ENCODE data around the gene SGMS1.

Gene SGMS1

DNA sequence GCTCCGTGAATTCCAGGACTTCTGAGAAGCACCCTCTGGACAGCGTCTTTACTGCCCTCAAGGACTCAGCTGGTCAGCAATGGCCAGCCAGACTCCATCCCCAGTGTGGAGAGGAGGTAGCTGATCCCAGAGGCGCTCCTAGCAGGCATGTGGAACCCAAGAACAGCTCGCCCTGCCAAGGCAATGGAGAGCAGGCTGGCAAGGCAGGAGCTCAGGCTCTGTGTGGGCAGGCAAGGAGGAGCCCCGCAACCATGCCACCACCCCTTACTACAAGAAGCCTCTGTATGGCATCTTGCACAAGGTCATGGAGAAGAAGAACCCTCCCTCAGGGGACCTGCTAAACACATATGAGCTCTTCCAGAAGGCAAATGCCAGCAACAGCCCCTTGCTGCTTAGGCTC is 34.4 kb upstream of the SGMS1 start:
- Mint-ChIP-seq H3K4me1 (no peaks in the 10 kb centered on the region), H3K27ac (no peak overlapping the region)
- TF ChIP-seq, protein P1, sequence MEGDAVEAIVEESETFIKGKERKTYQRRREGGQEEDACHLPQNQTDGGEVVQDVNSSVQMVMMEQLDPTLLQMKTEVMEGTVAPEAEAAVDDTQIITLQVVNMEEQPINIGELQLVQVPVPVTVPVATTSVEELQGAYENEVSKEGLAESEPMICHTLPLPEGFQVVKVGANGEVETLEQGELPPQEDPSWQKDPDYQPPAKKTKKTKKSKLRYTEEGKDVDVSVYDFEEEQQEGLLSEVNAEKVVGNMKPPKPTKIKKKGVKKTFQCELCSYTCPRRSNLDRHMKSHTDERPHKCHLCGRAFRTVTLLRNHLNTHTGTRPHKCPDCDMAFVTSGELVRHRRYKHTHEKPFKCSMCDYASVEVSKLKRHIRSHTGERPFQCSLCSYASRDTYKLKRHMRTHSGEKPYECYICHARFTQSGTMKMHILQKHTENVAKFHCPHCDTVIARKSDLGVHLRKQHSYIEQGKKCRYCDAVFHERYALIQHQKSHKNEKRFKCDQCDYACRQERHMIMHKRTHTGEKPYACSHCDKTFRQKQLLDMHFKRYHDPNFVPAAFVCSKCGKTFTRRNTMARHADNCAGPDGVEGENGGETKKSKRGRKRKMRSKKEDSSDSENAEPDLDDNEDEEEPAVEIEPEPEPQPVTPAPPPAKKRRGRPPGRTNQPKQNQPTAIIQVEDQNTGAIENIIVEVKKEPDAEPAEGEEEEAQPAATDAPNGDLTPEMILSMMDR (IDR thresholded peaks at IDR 0.05; ENCODE audit: unreplicated experiment in 3 of 3), result no peak

DNA sequence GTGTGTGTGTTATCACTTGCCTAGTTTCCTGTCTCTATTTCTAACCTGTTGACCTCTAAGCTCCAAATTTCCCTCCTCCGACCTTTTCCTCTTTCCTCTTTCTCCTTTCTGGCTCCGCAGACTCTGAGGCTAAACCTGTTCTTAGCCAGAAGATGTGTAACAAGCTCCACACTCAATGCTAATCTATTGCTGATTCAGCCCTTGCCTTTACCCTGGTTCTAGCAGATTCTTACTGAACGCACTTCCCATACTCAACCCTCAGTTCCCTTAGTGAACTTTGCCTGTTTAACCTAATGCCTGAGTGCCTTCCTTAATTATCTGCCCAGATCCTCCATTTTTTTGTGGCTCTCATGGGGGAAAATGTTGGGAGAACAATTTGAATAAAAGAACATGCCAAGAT is 30.0 kb upstream of the SGMS1 start:
- TF ChIP-seq, protein P1 (IDR thresholded peaks at IDR 0.05; ENCODE audit: unreplicated experiment in 3 of 3), result no peak
- H3K36me3 Mint-ChIP-seq (ENCODE audit: low read depth), result no peaks in the 10 kb centered on the region
- H3K4me1 Mint-ChIP-seq, result no peaks in the 10 kb centered on the region
- H3K9me3 Mint-ChIP-seq, result no peaks in the 10 kb centered on the region
- H3K27me3 Mint-ChIP-seq (ENCODE audit: low read depth), result no peaks in the 10 kb centered on the region
- no peak overlapping the region for H3K4me3 Mint-ChIP-seq
- peak overlapping the region in 1 of 3 experiments; percentile 0 for H3K27ac Mint-ChIP-seq

More for the DNA sequence above, 34.4 kb upstream of the SGMS1 start:
- no peaks in the 10 kb centered on the region for H3K9me3 Mint-ChIP-seq
- H3K4me3 Mint-ChIP-seq, result no peak overlapping the region
- H3K36me3 Mint-ChIP-seq (ENCODE audit: low read depth), result no peaks in the 10 kb centered on the region
- no peaks in the 10 kb centered on the region for H3K27me3 Mint-ChIP-seq (ENCODE audit: low read depth)

DNA sequence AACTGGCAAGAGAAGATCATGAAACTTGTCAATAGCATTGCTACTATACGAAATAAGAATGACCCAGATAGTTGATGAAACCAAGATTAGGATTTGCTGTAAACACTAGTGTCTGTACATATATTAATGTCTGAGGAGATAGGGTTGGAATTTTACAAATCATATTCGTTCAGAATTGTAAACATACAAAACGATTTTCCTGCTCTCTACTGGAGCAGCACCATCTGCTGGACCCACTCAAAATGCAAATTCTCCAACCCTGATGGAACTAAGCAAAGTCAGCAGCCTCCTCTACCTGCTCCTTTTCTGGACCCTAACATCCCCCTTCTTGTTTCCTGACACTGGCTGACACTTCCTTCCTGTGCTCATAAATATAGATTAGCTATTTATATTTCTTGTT is 29.4 kb upstream of the SGMS1 start:
- TF ChIP-seq, protein P1 (IDR thresholded peaks at IDR 0.05; ENCODE audit: unreplicated experiment in 3 of 3), result peak; percentile 43 to 58 (median 49)
- no peaks in the 10 kb centered on the region for H3K36me3 Mint-ChIP-seq (ENCODE audit: low read depth)
- H3K4me3 Mint-ChIP-seq, result no peak overlapping the region
- H3K4me1 Mint-ChIP-seq, result no peaks in the 10 kb centered on the region
- no peak overlapping the region for H3K27ac Mint-ChIP-seq
- no peaks in the 10 kb centered on the region for H3K9me3 Mint-ChIP-seq
- H3K27me3 Mint-ChIP-seq (ENCODE audit: low read depth), result peaks cover under 1% of the 10 kb centered on the region

DNA sequence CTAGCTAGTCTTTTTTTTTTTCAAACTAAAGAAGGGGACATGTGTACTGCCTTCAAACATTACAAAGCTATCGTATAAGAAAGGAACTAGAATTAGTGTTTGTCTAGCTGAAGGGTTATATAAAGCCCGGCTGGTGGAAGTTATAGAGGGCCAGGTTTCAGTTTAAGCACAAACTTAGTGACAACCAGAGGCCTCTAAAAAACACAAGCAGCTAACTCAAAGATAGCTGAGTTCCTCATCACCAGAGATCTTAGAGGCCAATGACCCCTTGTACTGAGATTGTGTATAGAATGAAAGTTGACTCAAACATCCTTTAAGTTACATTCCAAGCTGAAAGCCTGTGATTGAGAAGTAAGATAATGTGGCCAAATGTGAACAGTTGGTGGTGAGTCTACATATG is 28.1 kb upstream of the SGMS1 start:
- Mint-ChIP-seq H3K27ac (no peak overlapping the region), H3K27me3 (ENCODE audit: low read depth) (peaks cover 5% of the 10 kb centered on the region), H3K9me3 (no peaks in the 10 kb centered on the region), H3K36me3 (ENCODE audit: low read depth) (no peaks in the 10 kb centered on the region), H3K4me1 (no peaks in the 10 kb centered on the region), H3K4me3 (no peak overlapping the region)
- TF ChIP-seq, protein P1 (IDR thresholded peaks at IDR 0.05; ENCODE audit: unreplicated experiment in 3 of 3), result no peak

DNA sequence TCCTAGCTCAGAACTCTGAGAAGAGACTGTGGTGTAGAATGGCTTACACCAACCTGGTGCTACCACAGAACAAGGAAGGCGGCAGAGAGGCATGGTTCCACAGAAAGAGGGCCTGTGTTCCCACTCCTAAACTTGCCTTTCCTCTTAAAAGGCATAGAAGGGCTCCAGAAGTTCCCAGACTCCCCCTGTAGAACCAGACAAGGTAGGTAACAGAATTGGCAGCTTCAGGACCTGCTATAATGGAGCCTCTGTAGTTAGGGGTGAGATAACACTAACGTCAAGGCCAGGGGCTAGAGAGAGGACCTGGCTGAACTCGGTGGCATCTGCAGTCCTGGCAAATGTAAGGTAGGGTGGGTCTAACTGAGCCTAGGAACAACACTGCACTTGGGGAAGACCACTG is 26.7 kb upstream of the SGMS1 start:
- Mint-ChIP-seq H3K36me3 (ENCODE audit: low read depth) (no peaks in the 10 kb centered on the region), H3K27ac (no peak overlapping the region), H3K4me1 (no peaks in the 10 kb centered on the region), H3K9me3 (no peaks in the 10 kb centered on the region), H3K4me3 (no peak overlapping the region), H3K27me3 (ENCODE audit: low read depth) (peaks cover 5% of the 10 kb centered on the region)
- TF ChIP-seq, protein P1 (IDR thresholded peaks at IDR 0.05; ENCODE audit: unreplicated experiment in 3 of 3), result no peak

DNA sequence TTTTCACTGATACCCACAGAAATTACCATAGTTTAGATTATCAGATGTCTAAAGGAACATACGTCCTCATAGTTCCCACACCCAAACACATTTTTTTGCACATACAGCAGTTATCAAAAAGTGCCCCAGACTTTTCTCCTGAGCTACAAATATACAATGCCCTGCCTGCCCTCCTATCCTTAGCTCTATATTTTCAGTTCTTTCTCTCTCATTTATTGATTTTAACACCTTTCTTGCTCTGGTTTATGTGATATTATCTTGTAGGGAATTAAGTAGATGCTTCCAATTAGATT is 25.1 kb upstream of the SGMS1 start:
- H3K9me3 Mint-ChIP-seq, result no peaks in the 10 kb centered on the region
- no peak overlapping the region for H3K27ac Mint-ChIP-seq
- H3K36me3 Mint-ChIP-seq (ENCODE audit: low read depth), result no peaks in the 10 kb centered on the region
- TF ChIP-seq, protein P1 (IDR thresholded peaks at IDR 0.05; ENCODE audit: unreplicated experiment in 3 of 3), result no peak
- no peaks in the 10 kb centered on the region for H3K4me1 Mint-ChIP-seq
- H3K27me3 Mint-ChIP-seq (ENCODE audit: low read depth), result peaks cover 5% of the 10 kb centered on the region
- H3K4me3 Mint-ChIP-seq, result no peak overlapping the region
